Endodermal cell (in vitro differentiated cells): ENCODE data around the gene HERC3. TPM values are rescaled to one million over a fixed set of nuclear protein-coding genes. Genes with fewer than 3 reads are reported as not detected.

Experiments
- DNase-seq: peaks from one replicate; pipeline ENCODE4 v3.0.0-alpha.2; 2017
- H3K27ac ChIP-seq: 2 replicates; pipeline ENCODE4 v1.5.1; 2013; ENCODE audit warnings: mild to moderate bottlenecking, low read depth, low read length, moderate library complexity
- H3K27me3 ChIP-seq: 2 replicates; pipeline ENCODE4 v1.6.1; 2013; ENCODE audit warnings: mild to moderate bottlenecking, low read length, moderate library complexity; ENCODE audit not compliant: insufficient read depth, control insufficient read depth, poor library complexity, severe bottlenecking
- H3K36me3 ChIP-seq: 2 replicates; pipeline ENCODE4 v1.7.0; 2013; ENCODE audit warnings: mild to moderate bottlenecking, low read length, moderate library complexity; ENCODE audit not compliant: control insufficient read depth, insufficient read depth
- H3K4me1 ChIP-seq: one replicate; pipeline ENCODE4 v1.7.0; 2013; ENCODE audit warnings: low read length; ENCODE audit not compliant: control insufficient read depth, insufficient read depth
- H3K4me3 ChIP-seq: 2 replicates; pipeline ENCODE4 v1.5.1; 2013; ENCODE audit warnings: mild to moderate bottlenecking, low read length, moderate library complexity
- H3K9ac ChIP-seq: 2 replicates; pipeline ENCODE4 v1.6.1; 2013; ENCODE audit warnings: mild to moderate bottlenecking, low read length, moderate library complexity; ENCODE audit not compliant: poor library complexity, severe bottlenecking; ENCODE audit errors: extremely low read depth
- H3K9me3 ChIP-seq: 2 replicates; pipeline ENCODE4 v1.6.1; 2013; ENCODE audit warnings: mild to moderate bottlenecking, low read length, moderate library complexity; ENCODE audit not compliant: control insufficient read depth
- H3K27ac Mint-ChIP-seq: 2 replicates; pipeline ENCODE4 v1.8.0; 2020; ENCODE audit warnings: mixed read lengths
- H3K27me3 Mint-ChIP-seq: 2 replicates; pipeline ENCODE4 v1.8.0; 2021; ENCODE audit warnings: mild to moderate bottlenecking, mixed read lengths; ENCODE audit not compliant: insufficient read depth
- H3K36me3 Mint-ChIP-seq: 2 replicates; pipeline ENCODE4 v1.8.0; 2020; ENCODE audit warnings: low read depth, mixed read lengths
- H3K4me1 Mint-ChIP-seq: 2 replicates; pipeline ENCODE4 v1.8.0; 2020; ENCODE audit warnings: mixed read lengths
- H3K4me3 Mint-ChIP-seq: 2 replicates; pipeline ENCODE4 v1.8.0; 2020; ENCODE audit warnings: mild to moderate bottlenecking, moderate library complexity, mixed read lengths
- H3K9me3 Mint-ChIP-seq: 2 replicates; pipeline ENCODE4 v1.8.0; 2020; ENCODE audit warnings: mild to moderate bottlenecking, mixed read lengths
- CTCF ChIP-seq: fragments of 200-600 bp; sonication (generic); conservative IDR thresholded peaks from 2 replicates; pipeline ENCODE4 v1.5.0; 2021; ENCODE audit warnings: antibody characterized with exemption, mild to moderate bottlenecking
- WGBS, 2 experiments: methylation state at CpG; one replicate each; pipeline versions ENCODE4 v1.1.5 to v1.1.7; 2013; ENCODE audit warnings: missing lambda C conversion rate in 2 of 2, mixed read lengths in 1 of 2; ENCODE audit not compliant: insufficient coverage in 1 of 2, insufficient read length in 1 of 2; 5-methylcytosine and 5-hydroxymethylcytosine counted together
- total RNA-seq, 2 donors: library from RNA; stranded (reverse); fragmentation: NEBNext Ultra II Directional in 1 of 2; extraction: Animal tissue kit (Norgen Biotek cat#: 25700) in 1 of 2; gene quantifications; 2 replicates in 1 of 2; 3 replicates in 1 of 2; pipeline ENCODE4 v1.2.1, GENCODE V29; 2021

Gene HERC3
- total RNA-seq, 2 donors from 2014 or later = 4.4 to 5.9 TPM

DNA sequence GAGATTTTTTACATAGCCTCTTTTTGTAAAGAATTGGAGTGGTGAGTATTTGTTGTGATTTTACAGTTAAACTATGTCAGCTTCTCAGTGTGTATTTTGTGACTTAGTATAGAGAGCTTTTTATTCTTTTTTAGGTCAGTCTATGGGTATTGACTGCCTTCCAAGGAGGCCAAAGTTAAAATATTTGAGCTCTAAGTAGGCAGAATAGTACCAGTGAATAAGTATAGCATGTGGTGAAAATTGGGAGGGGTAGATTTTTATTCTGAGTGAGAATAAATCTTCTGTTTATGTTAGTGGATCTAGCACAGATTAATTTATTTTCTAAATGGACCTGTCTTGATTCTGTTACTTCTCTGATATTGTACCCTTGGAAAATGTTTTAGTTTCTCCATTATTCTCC is 37.5 kb downstream of the HERC3 start:
- no peak overlapping the region for H3K4me3 ChIP-seq
- H3K27ac ChIP-seq = no peak overlapping the region
- Mint-ChIP-seq H3K27ac (no peak overlapping the region), H3K27me3 (no peaks in the 10 kb centered on the region), H3K4me3 (no peak overlapping the region), H3K9me3 (no peaks in the 10 kb centered on the region), H3K36me3 (no peaks in the 10 kb centered on the region), H3K4me1 (peaks cover 4% of the 10 kb centered on the region)
- H3K27me3 ChIP-seq = no peaks in the 10 kb centered on the region
- H3K9me3 ChIP-seq = no peaks in the 10 kb centered on the region
- H3K4me1 ChIP-seq = no peaks in the 10 kb centered on the region
- TF ChIP-seq CTCF = no peak
- no peaks in the 10 kb centered on the region for H3K36me3 ChIP-seq
- no peak for DNase-seq
- H3K9ac ChIP-seq = no peak overlapping the region

- no peaks in the 10 kb centered on the region for H3K27me3 Mint-ChIP-seq
- TF ChIP-seq CTCF = no peak
- H3K9me3 Mint-ChIP-seq = no peaks in the 10 kb centered on the region
- no peak overlapping the region for H3K9ac ChIP-seq
- H3K36me3 Mint-ChIP-seq = no peaks in the 10 kb centered on the region
- H3K27ac ChIP-seq = no peak overlapping the region
- no peaks in the 10 kb centered on the region for H3K4me1 ChIP-seq
- DNase-seq = no peak
- H3K27ac Mint-ChIP-seq = no peak overlapping the region
- WGBS, 2 experiments = 90 to 100% methylated on average over 1 of the region's 2 CpGs
- no peak overlapping the region for H3K4me3 Mint-ChIP-seq
- H3K9me3 ChIP-seq = no peaks in the 10 kb centered on the region
- H3K4me3 ChIP-seq = no peak overlapping the region
- peaks cover 9% of the 10 kb centered on the region for H3K4me1 Mint-ChIP-seq
- no peaks in the 10 kb centered on the region for H3K36me3 ChIP-seq
- no peaks in the 10 kb centered on the region for H3K27me3 ChIP-seq
Measured at GRCh38 chr4:88630756-88631155, 38.5 kb downstream of the HERC3 start.

GRCh38 chr4:88643932-88644331 is 51.7 kb downstream of the HERC3 start:
- no peak overlapping the region for H3K27ac ChIP-seq
- H3K27me3 Mint-ChIP-seq = no peaks in the 10 kb centered on the region
- H3K36me3 Mint-ChIP-seq = no peaks in the 10 kb centered on the region
- H3K4me1 ChIP-seq = no peaks in the 10 kb centered on the region
- no peak overlapping the region for H3K4me3 Mint-ChIP-seq
- DNase-seq = no peak
- no peak for TF ChIP-seq CTCF
- H3K9me3 Mint-ChIP-seq = peaks cover 22% of the 10 kb centered on the region
- 83 to 96% methylated on average over 2 of the region's 2 CpGs for WGBS, 2 experiments
- peaks cover 8% of the 10 kb centered on the region for H3K9me3 ChIP-seq
- no peaks in the 10 kb centered on the region for H3K27me3 ChIP-seq
- no peak overlapping the region for H3K27ac Mint-ChIP-seq
- H3K4me3 ChIP-seq = no peak overlapping the region
- H3K9ac ChIP-seq = no peak overlapping the region
- H3K4me1 Mint-ChIP-seq = peaks cover 6% of the 10 kb centered on the region
- H3K36me3 ChIP-seq = no peaks in the 10 kb centered on the region
